ENCODE results near the gene EMX1. TPM values are rescaled to one million over a fixed set of nuclear protein-coding genes. Genes with fewer than 3 reads are reported as not detected.

EMX1 gene
- total RNA-seq, 1 experiment from 2014 or later: not detected

GRCh38 chr2:72926811-72927465, 9.6 kb downstream of the EMX1 start:
- Histone ChIP-seq H4K20me1 (ENCODE audit: low read length) (no peaks in the 10 kb centered on the region), H3K9me3 (ENCODE audit: low read length) (no peaks in the 10 kb centered on the region), H3K27ac (ENCODE audit: low read length) (no peak overlapping the region), H3K27me3 (ENCODE audit: low read length) (peaks cover 77% of the 10 kb centered on the region), H3K9ac (ENCODE audit: low read length) (no peak overlapping the region), H3K79me2 (ENCODE audit: low read length) (no peaks in the 10 kb centered on the region), H3K4me1 (ENCODE audit: insufficient read depth, low read length) (peaks cover 6% of the 10 kb centered on the region), H2AFZ (ENCODE audit: low read length) (no peak overlapping the region), H3K9me2 (replicated peaks; ENCODE audit: low read length) (no peaks in the 10 kb centered on the region), H3K4me2 (ENCODE audit: low read length) (no peak overlapping the region), H3K4me3 (ENCODE audit: low read length) (no peak overlapping the region), H3F3A (ENCODE audit: low read length, unreplicated experiment) (no peaks in the 10 kb centered on the region), H3K36me3 (ENCODE audit: low read depth, low read length) (no peaks in the 10 kb centered on the region)
- no peak for TF ChIP-seq EZH2 (IDR thresholded peaks at IDR 0.05; ENCODE audit: low read length, unreplicated experiment)
- no peak for TF ChIP-seq EZH2phosphoT487 (IDR thresholded peaks at IDR 0.05; ENCODE audit: borderline replicate concordance, low read length)
- DNase-seq: no peak
- CTCF ChIA-PET: interaction anchor here (0.6 to 1.0 kb wide), 2 partner anchors 34 to 192 kb away, joined by 4 to 5 read pairs; no protein-coding TSS in a partner anchor
- intact Hi-C loops (cut with micrococcal nuclease): no loop called here
- POLR2A ChIA-PET (ENCODE audit: unreplicated experiment): no interaction called here
- ATAC-seq: no peak
- no TSS peak for BruUV-seq (replicated peaks)

- BruUV-seq (replicated peaks): no TSS peak
- Histone ChIP-seq H3K27ac (ENCODE audit: low read length) (no peak overlapping the region), H3K4me1 (ENCODE audit: insufficient read depth, low read length) (peaks cover 9% of the 10 kb centered on the region), H4K20me1 (ENCODE audit: low read length) (no peaks in the 10 kb centered on the region), H2AFZ (ENCODE audit: low read length) (no peak overlapping the region), H3K4me3 (ENCODE audit: low read length) (no peak overlapping the region), H3K27me3 (ENCODE audit: low read length) (peaks cover 67% of the 10 kb centered on the region), H3K79me2 (ENCODE audit: low read length) (no peaks in the 10 kb centered on the region), H3K36me3 (ENCODE audit: low read depth, low read length) (no peaks in the 10 kb centered on the region), H3K9ac (ENCODE audit: low read length) (no peak overlapping the region), H3K9me2 (replicated peaks; ENCODE audit: low read length) (no peaks in the 10 kb centered on the region), H3K9me3 (ENCODE audit: low read length) (no peaks in the 10 kb centered on the region), H3F3A (ENCODE audit: low read length, unreplicated experiment) (no peaks in the 10 kb centered on the region), H3K4me2 (ENCODE audit: low read length) (no peak overlapping the region)
- intact Hi-C loops (cut with micrococcal nuclease): no loop called here
- ChIA-PET POLR2A (ENCODE audit: unreplicated experiment) (no interaction called here), CTCF (interaction anchor here (0.9 kb wide), 1 partner anchor 35 kb away, joined by 7 read pairs; no protein-coding TSS in a partner anchor)
- DNase-seq (no peak), ATAC-seq (no peak)
- TF ChIP-seq, protein P1, sequence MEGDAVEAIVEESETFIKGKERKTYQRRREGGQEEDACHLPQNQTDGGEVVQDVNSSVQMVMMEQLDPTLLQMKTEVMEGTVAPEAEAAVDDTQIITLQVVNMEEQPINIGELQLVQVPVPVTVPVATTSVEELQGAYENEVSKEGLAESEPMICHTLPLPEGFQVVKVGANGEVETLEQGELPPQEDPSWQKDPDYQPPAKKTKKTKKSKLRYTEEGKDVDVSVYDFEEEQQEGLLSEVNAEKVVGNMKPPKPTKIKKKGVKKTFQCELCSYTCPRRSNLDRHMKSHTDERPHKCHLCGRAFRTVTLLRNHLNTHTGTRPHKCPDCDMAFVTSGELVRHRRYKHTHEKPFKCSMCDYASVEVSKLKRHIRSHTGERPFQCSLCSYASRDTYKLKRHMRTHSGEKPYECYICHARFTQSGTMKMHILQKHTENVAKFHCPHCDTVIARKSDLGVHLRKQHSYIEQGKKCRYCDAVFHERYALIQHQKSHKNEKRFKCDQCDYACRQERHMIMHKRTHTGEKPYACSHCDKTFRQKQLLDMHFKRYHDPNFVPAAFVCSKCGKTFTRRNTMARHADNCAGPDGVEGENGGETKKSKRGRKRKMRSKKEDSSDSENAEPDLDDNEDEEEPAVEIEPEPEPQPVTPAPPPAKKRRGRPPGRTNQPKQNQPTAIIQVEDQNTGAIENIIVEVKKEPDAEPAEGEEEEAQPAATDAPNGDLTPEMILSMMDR (conservative IDR thresholded peaks at IDR 0.05; ENCODE audit: low read depth, low read length): no peak
- TF ChIP-seq EZH2 (IDR thresholded peaks at IDR 0.05; ENCODE audit: low read length, unreplicated experiment) (no peak), EZH2phosphoT487 (IDR thresholded peaks at IDR 0.05; ENCODE audit: borderline replicate concordance, low read length) (no peak)
Observed at GRCh38 chr2:72927619-72928550, 10.6 kb downstream of the EMX1 start.

DNA sequence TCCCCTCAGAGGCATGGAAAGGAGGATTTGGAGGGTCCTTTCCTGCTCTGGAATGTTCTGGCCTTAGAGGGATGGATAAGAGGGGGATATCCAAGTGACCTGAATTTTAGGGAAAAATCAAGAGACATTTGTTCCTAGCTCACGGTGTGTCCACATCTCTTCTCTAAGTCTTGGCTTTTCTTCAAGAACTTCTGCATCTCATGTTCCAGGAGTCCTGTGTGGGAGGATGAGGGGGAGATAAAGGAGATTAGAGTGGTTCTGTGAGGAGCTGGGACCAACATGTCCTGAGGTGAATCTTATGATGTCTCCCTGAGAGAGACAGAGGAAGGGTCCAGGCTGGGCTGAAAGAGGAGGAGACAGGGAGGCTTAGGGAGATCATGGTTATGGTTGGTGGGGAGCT, 11.7 kb downstream of the EMX1 start:
- Histone ChIP-seq H3F3A (ENCODE audit: low read length, unreplicated experiment) (no peaks in the 10 kb centered on the region), H3K4me3 (ENCODE audit: low read length) (no peak overlapping the region), H3K79me2 (ENCODE audit: low read length) (no peaks in the 10 kb centered on the region), H3K36me3 (ENCODE audit: low read depth, low read length) (no peaks in the 10 kb centered on the region), H3K4me1 (ENCODE audit: insufficient read depth, low read length) (peaks cover 9% of the 10 kb centered on the region), H3K27me3 (ENCODE audit: low read length) (peaks cover 58% of the 10 kb centered on the region), H3K9me3 (ENCODE audit: low read length) (no peaks in the 10 kb centered on the region), H3K9me2 (replicated peaks; ENCODE audit: low read length) (no peaks in the 10 kb centered on the region), H3K27ac (ENCODE audit: low read length) (no peak overlapping the region), H3K9ac (ENCODE audit: low read length) (no peak overlapping the region), H4K20me1 (ENCODE audit: low read length) (no peaks in the 10 kb centered on the region), H3K4me2 (ENCODE audit: low read length) (no peak overlapping the region), H2AFZ (ENCODE audit: low read length) (no peak overlapping the region)
- POLR2A ChIA-PET (ENCODE audit: unreplicated experiment): no interaction called here
- BruUV-seq (replicated peaks): no TSS peak
- CTCF ChIA-PET: no interaction called here
- intact Hi-C loops (cut with micrococcal nuclease): no loop called here
- ATAC-seq: no peak
- DNase-seq: no peak
- no peak for TF ChIP-seq EZH2phosphoT487 (IDR thresholded peaks at IDR 0.05; ENCODE audit: borderline replicate concordance, low read length)
- no peak for TF ChIP-seq EZH2 (IDR thresholded peaks at IDR 0.05; ENCODE audit: low read length, unreplicated experiment)
- TF ChIP-seq, protein P1 (conservative IDR thresholded peaks at IDR 0.05; ENCODE audit: low read depth, low read length): no peak
